B cell (primary cell): ENCODE measurements around the gene PYGO2. TPM values are rescaled to one million over a fixed set of nuclear protein-coding genes. Genes with fewer than 3 reads are reported as not detected.

Experiments
- ATAC-seq: fragments of 200-7000 bp; cut with Tn5 transposase; one replicate; pipeline ENCODE4 v1.10.0; 2021; ENCODE audit warnings: low read depth, mild to moderate bottlenecking, moderate number of reproducible peaks, moderate library complexity
- CTCF ChIA-PET: fragments of 350-600 bp; sonication (Branson Sonifier 250); formaldehyde crosslinking; loops from one replicate; lab custom pipeline; 2021; ENCODE audit warnings: antibody characterized with exemption, inconsistent platforms; lab: Charles Lee
- POLR2A ChIA-PET: fragments of 350-600 bp; sonication (Branson Sonifier 250); formaldehyde crosslinking; loops from one replicate; lab custom pipeline; 2021; ENCODE audit warnings: antibody characterized with exemption; lab: Charles Lee
- DNase-seq: peaks from one replicate; pipeline ENCODE4 v3.0.0; 2013
- H2AFZ ChIP-seq: 2 replicates; pipeline ENCODE4 v1.6.1; 2012; ENCODE audit warnings: mild to moderate bottlenecking, low read depth, low read length; ENCODE audit not compliant: insufficient read depth, poor library complexity, severe bottlenecking
- H3K27ac ChIP-seq, 2 donors: 1 replicate in 1 of 2; 2 replicates in 1 of 2; pipeline ENCODE4 v1.5.1; 2012 to 2013; ENCODE audit warnings: low read length in 2 of 2, mild to moderate bottlenecking in 2 of 2, moderate library complexity in 1 of 2
- H3K27me3 ChIP-seq, 4 experiments: fragments of 200-600 bp in 1 of 4; sonication (generic) in 1 of 4; replicated peaks in 1 of 4; 1 replicate in 2 of 4; 2 replicates in 2 of 4; pipeline versions ENCODE4 v1.6.1 to v1.7.0; 2013 to 2016; ENCODE audit warnings: low read length in 3 of 4, mild to moderate bottlenecking in 2 of 4, mixed read lengths in 1 of 4, moderate library complexity in 1 of 4; ENCODE audit not compliant: insufficient read depth in 4 of 4, control insufficient read depth in 3 of 4; ENCODE audit errors: control extremely low read depth in 1 of 4
- H3K36me3 ChIP-seq, 2 experiments: replicated peaks in 1 of 2; 1 replicate in 1 of 2; 2 replicates in 1 of 2; pipeline versions ENCODE4 v1.6.1 to v1.7.1; 2013; ENCODE audit warnings: low read length in 1 of 2; ENCODE audit not compliant: insufficient read depth in 2 of 2, control insufficient read depth in 1 of 2; ENCODE audit errors: control extremely low read depth in 1 of 2, extremely low read depth in 1 of 2
- H3K4me1 ChIP-seq, 2 donors: fragments of 200-600 bp in 1 of 2; sonication (generic) in 1 of 2; 1 replicate in 1 of 2; 2 replicates in 1 of 2; pipeline versions ENCODE4 v1.5.1 to v1.6.1; 2013 to 2017; ENCODE audit warnings: low read length in 2 of 2; ENCODE audit not compliant: control insufficient read depth in 2 of 2, insufficient read depth in 2 of 2
- H3K4me2 ChIP-seq: replicated peaks from 2 replicates; pipeline ENCODE3; 2012; ENCODE audit warnings: mild to moderate bottlenecking, low read depth, low read length; ENCODE audit not compliant: poor library complexity, severe bottlenecking
- H3K4me3 ChIP-seq, 5 experiments: fragments of 200-600 bp in 1 of 5; sonication (generic) in 1 of 5; 1 replicate in 3 of 5; 2 replicates in 2 of 5; pipeline versions ENCODE4 v1.5.1 to v1.7.0; 2011 to 2016; ENCODE audit warnings: low read length in 4 of 5, mild to moderate bottlenecking in 4 of 5, low read depth in 2 of 5, control low read depth in 1 of 5, moderate library complexity in 1 of 5; ENCODE audit not compliant: insufficient read depth in 1 of 5; ENCODE audit errors: control extremely low read depth in 1 of 5, extremely low read depth in 1 of 5
- H3K79me2 ChIP-seq: fragments of 200-600 bp; sonication (generic); one replicate; pipeline ENCODE4 v1.6.0; 2016; ENCODE audit warnings: low read length; ENCODE audit not compliant: control insufficient read depth, insufficient read depth
- H3K9ac ChIP-seq: fragments of 200-600 bp; sonication (generic); 2 replicates; pipeline ENCODE4 v1.6.1; 2017; ENCODE audit warnings: mild to moderate bottlenecking, low read length, moderate library complexity
- H3K9me3 ChIP-seq, 3 donors: one replicate each; pipeline versions ENCODE4 v1.6.1 to v1.7.1; 2013; ENCODE audit warnings: low read length in 2 of 3; ENCODE audit not compliant: control insufficient read depth in 2 of 3, insufficient read depth in 1 of 3; ENCODE audit errors: control extremely low read depth in 1 of 3
- H4K20me1 ChIP-seq: 2 replicates; pipeline ENCODE4 v1.6.0; 2012; ENCODE audit warnings: mild to moderate bottlenecking, low read length; ENCODE audit not compliant: insufficient read depth, control insufficient read depth, poor library complexity, severe bottlenecking
- H3K27ac Mint-ChIP-seq: one replicate; pipeline ENCODE4 v1.8.0; 2021; ENCODE audit warnings: mixed read lengths
- H3K27me3 Mint-ChIP-seq: one replicate; pipeline ENCODE4 v1.8.0; 2021; ENCODE audit warnings: mixed read lengths
- H3K4me1 Mint-ChIP-seq: one replicate; pipeline ENCODE4 v1.8.0; 2021; ENCODE audit warnings: mixed read lengths
- H3K4me3 Mint-ChIP-seq: one replicate; pipeline ENCODE4 v1.8.0; 2021; ENCODE audit warnings: mixed read lengths
- H3K9me3 Mint-ChIP-seq: one replicate; pipeline ENCODE4 v1.8.0; 2022; ENCODE audit warnings: mixed read lengths; ENCODE audit not compliant: insufficient read depth
- EZH2 ChIP-seq: IDR thresholded peaks from 2 replicates; pipeline ENCODE4 v1.6.1; 2012; ENCODE audit warnings: borderline replicate concordance, low read depth, mild to moderate bottlenecking, moderate library complexity, low read length; ENCODE audit not compliant: insufficient read depth, poor library complexity, severe bottlenecking
- WGBS: methylation state at CpG from one replicate; pipeline ENCODE4 v1.1.5; 2013; ENCODE audit warnings: missing lambda C conversion rate; ENCODE audit not compliant: insufficient coverage; 5-methylcytosine and 5-hydroxymethylcytosine counted together
- intact Hi-C: fragments of 100-400 bp; cut with micrococcal nuclease; formaldehyde crosslinking; loops from one replicate; pipeline ENCODE4 v1.10.0; 2022
- polyA plus RNA-seq: library from polyadenylated mRNA; depleted of rRNA; stranded (reverse); fragments of >200 nt; gene quantifications from 2 replicates; pipeline ENCODE4 v1.2.3, GENCODE V29; 2012
- total RNA-seq, 2 donors: library from RNA; stranded (reverse); fragments of 120-200 nt in 1 of 2; gene quantifications; 1 replicate in 1 of 2; 2 replicates in 1 of 2; pipeline versions ENCODE4 v1.2.3 to v1.2.4, GENCODE V29; 2013 to 2022
- TF ChIP-seq, protein P1 (sequence below): fragments of 200-600 bp; IDR thresholded peaks from one replicate; pipeline ENCODE4 v1.8.0; 2022; ENCODE audit warnings: antibody characterized with exemption, mild to moderate bottlenecking

Gene PYGO2
- total and polyA plus RNA-seq, 2 donors (not counting 1 experiment from before 2014, with no cell fraction given), result 22.2 to 52.7 TPM

DNA sequence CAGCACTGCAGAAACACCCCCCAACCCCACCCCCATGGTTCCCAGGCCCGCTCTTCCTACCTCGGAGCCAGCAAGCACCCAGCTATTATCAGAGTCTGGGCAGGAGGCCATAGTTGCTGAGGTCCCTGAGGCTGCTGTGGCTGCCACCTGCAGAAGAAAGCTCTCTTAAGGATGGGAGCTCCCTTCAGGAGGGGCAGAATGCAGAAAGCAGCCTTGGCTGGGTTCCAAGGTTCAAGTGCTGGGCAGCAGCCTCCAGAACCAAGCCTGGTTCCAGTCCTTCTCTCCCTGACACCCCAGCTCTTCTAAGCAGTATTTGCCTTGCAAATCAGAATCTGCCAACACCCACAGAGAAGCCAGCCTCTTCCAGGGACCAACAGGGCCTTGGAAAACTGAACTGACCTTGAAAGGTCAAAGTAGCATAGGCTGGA is 8.0 kb downstream of the PYGO2 start:
- intact Hi-C loops, result loop anchor here (2.0 kb wide), 1 partner anchor 109 kb away; the partner anchor contains the start of gene EFNA4
- no peak for DNase-seq
- Mint-ChIP-seq H3K4me1 (peaks cover 70% of the 10 kb centered on the region), H3K27me3 (no peaks in the 10 kb centered on the region), H3K4me3 (peak overlapping the region; percentile 92), H3K27ac (peak overlapping the region; percentile 96), H3K9me3 (no peaks in the 10 kb centered on the region)
- Histone ChIP-seq H2AFZ (no peak overlapping the region), H3K27ac (peak overlapping the region; percentile 99), H3K79me2 (peaks cover 80% of the 10 kb centered on the region), H3K4me3 (peak overlapping the region in 1 of 5 experiments; percentile 2), H3K4me1 (peaks cover 52 to 63% of the 10 kb centered on the region in 2 donors), H3K36me3 (peaks cover 2 to 38% of the 10 kb centered on the region in 2 experiments), H3K9me3 (no peaks in the 10 kb centered on the region), H3K9ac (peak overlapping the region; percentile 97), H3K4me2 (peak overlapping the region; percentile 85), H3K27me3 (no peaks in the 10 kb centered on the region), H4K20me1 (peaks cover 59% of the 10 kb centered on the region)
- ATAC-seq, result no peak
- POLR2A ChIA-PET, result interaction anchor here (0.6 to 3.4 kb wide), 5 partner anchors 13 to 57 kb away, joined by 3 to 26 read pairs (median 5); partner anchors contain the start of genes CKS1B and PMVK
- WGBS, result 80% methylated on average over 1 of the region's 2 CpGs
- CTCF ChIA-PET, result interaction anchor here (0.6 to 6.1 kb wide), 4 partner anchors 17 to 63 kb away, joined by 3 to 46 read pairs (median 27); partner anchors contain the start of gene PMVK
- TF ChIP-seq, protein P1, sequence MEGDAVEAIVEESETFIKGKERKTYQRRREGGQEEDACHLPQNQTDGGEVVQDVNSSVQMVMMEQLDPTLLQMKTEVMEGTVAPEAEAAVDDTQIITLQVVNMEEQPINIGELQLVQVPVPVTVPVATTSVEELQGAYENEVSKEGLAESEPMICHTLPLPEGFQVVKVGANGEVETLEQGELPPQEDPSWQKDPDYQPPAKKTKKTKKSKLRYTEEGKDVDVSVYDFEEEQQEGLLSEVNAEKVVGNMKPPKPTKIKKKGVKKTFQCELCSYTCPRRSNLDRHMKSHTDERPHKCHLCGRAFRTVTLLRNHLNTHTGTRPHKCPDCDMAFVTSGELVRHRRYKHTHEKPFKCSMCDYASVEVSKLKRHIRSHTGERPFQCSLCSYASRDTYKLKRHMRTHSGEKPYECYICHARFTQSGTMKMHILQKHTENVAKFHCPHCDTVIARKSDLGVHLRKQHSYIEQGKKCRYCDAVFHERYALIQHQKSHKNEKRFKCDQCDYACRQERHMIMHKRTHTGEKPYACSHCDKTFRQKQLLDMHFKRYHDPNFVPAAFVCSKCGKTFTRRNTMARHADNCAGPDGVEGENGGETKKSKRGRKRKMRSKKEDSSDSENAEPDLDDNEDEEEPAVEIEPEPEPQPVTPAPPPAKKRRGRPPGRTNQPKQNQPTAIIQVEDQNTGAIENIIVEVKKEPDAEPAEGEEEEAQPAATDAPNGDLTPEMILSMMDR, result no peak
- TF ChIP-seq EZH2, result no peak

DNA sequence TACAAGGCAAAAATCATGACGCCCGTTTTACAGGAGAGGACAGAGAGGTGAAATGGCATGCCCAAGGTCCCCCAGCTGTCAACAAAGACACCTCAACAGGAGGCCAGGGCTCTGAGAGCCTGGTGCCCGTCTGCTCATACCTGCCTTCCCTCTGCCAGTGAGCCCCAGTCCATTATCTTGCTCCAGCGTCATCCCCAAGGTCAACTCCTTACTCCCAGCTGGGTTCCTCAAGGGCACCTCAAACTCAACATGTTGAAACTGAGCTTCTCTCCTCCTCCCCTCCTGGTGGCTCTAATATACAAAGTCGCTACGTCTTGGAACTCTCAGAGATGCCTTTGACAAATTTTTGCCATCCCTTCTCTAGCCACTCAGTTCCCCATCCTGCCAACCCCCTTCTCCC is 8.9 kb downstream of the PYGO2 start:
- Histone ChIP-seq H3K4me3 (peak overlapping the region in 1 of 5 experiments; percentile 21), H3K9me3 (no peaks in the 10 kb centered on the region), H3K27ac (peak overlapping the region; percentile 99), H3K36me3 (peaks cover 2 to 39% of the 10 kb centered on the region in 2 experiments), H3K79me2 (peaks cover 78% of the 10 kb centered on the region), H4K20me1 (peaks cover 61% of the 10 kb centered on the region), H2AFZ (no peak overlapping the region), H3K9ac (no peak overlapping the region), H3K27me3 (no peaks in the 10 kb centered on the region), H3K4me1 (peaks cover 52 to 63% of the 10 kb centered on the region in 2 donors), H3K4me2 (peak overlapping the region; percentile 85)
- Mint-ChIP-seq H3K27me3 (no peaks in the 10 kb centered on the region), H3K27ac (peak overlapping the region; percentile 96), H3K4me1 (peaks cover 69% of the 10 kb centered on the region), H3K4me3 (peak overlapping the region; percentile 65), H3K9me3 (no peaks in the 10 kb centered on the region)
- ChIA-PET POLR2A (interaction anchor here (0.6 to 2.2 kb wide), 7 partner anchors 9 to 46 kb away, joined by 3 to 9 read pairs (median 5); partner anchors contain the start of genes PMVK and PYGO2), CTCF (interaction anchor here (0.9 to 6.1 kb wide), 7 partner anchors 8 to 98 kb away, joined by 3 to 34 read pairs (median 6); partner anchors contain the start of genes ADAM15, PMVK and PYGO2)
- WGBS, result 85% methylated on average over 6 of the region's 6 CpGs
- no peak for DNase-seq
- intact Hi-C loops, result no loop called here
- ATAC-seq, result no peak
- TF ChIP-seq, protein P1, result no peak
- no peak for TF ChIP-seq EZH2
